Chondrocyte (in vitro differentiated cells): Measurements from ENCODE around the gene DUS2. TPM values are rescaled to one million over a fixed set of nuclear protein-coding genes. Genes with fewer than 3 reads are reported as not detected.

Experiments used
- DNase-seq: peaks from one replicate; pipeline ENCODE4 v3.0.0; 2021; ENCODE audit warnings: mixed read lengths, low spot score
- H3K27ac Mint-ChIP-seq: one replicate; pipeline ENCODE4 v1.8.0; 2021; ENCODE audit warnings: mild to moderate bottlenecking, moderate library complexity, mixed read lengths; ENCODE audit not compliant: unreplicated experiment
- H3K27me3 Mint-ChIP-seq: 2 replicates; pipeline ENCODE4 v1.8.0; 2021; ENCODE audit warnings: low read depth, mixed read lengths
- H3K36me3 Mint-ChIP-seq: 2 replicates; pipeline ENCODE4 v1.8.0; 2021; ENCODE audit warnings: low read depth, mixed read lengths
- H3K4me1 Mint-ChIP-seq: 2 replicates; pipeline ENCODE4 v1.8.0; 2021; ENCODE audit warnings: low read depth, mild to moderate bottlenecking, mixed read lengths
- H3K4me3 Mint-ChIP-seq: one replicate; pipeline ENCODE4 v1.8.0; 2021; ENCODE audit warnings: mild to moderate bottlenecking, moderate library complexity, mixed read lengths; ENCODE audit not compliant: unreplicated experiment
- H3K9me3 Mint-ChIP-seq: 2 replicates; pipeline ENCODE4 v1.8.0; 2021; ENCODE audit warnings: low read depth, mixed read lengths
- total RNA-seq: library from RNA; stranded (reverse); gene quantifications from 3 replicates; pipeline ENCODE4 v1.2.1, GENCODE V29; 2021
- TF ChIP-seq, protein P1 (sequence below): fragments of 200-600 bp; sonication (generic); IDR thresholded peaks from 2 replicates; pipeline ENCODE4 v1.5.0; 2021; ENCODE audit warnings: antibody characterized with exemption, mild to moderate bottlenecking, moderate library complexity

DUS2 gene
- total RNA-seq, 1 donor from 2014 or later = 12.2 TPM

DNA sequence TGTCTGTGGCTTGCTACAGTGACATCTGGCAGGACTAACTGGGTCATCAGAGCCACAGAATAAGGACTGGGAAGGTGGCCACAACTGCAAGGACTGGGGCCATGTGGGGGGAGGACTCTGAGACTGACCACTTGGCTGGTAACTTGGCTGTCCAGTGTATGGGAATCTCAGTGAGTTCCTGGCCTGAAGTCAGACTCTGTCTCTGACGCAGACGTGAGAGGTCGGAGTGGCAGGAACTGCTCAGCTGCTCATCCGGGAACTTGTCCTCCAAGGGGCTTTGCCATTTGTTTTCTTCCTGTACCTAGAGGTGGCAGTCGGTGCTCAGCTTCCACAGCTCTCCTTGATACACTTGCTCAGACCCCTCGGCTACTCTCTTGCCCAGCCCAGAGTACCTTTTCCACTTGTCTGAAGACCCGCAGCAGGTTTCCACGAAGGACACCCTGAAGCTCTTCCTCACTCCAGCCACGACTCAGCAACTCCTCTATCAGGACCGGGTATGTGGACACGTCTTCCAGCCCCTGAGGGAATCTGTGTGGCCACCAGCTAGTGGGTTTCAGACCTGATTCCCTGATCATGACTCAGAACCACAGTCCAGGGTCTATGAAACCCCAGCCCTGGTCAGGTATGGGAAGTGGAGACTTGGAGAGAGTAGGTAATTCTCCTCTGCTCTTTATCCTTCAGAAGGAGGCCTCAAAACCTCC, 35.5 kb upstream of the DUS2 start:
- Mint-ChIP-seq H3K4me1 (no peaks in the 10 kb centered on the region), H3K9me3 (no peaks in the 10 kb centered on the region), H3K36me3 (no peaks in the 10 kb centered on the region), H3K27me3 (no peaks in the 10 kb centered on the region), H3K27ac (no peak overlapping the region), H3K4me3 (no peak overlapping the region)
- TF ChIP-seq, protein P1, sequence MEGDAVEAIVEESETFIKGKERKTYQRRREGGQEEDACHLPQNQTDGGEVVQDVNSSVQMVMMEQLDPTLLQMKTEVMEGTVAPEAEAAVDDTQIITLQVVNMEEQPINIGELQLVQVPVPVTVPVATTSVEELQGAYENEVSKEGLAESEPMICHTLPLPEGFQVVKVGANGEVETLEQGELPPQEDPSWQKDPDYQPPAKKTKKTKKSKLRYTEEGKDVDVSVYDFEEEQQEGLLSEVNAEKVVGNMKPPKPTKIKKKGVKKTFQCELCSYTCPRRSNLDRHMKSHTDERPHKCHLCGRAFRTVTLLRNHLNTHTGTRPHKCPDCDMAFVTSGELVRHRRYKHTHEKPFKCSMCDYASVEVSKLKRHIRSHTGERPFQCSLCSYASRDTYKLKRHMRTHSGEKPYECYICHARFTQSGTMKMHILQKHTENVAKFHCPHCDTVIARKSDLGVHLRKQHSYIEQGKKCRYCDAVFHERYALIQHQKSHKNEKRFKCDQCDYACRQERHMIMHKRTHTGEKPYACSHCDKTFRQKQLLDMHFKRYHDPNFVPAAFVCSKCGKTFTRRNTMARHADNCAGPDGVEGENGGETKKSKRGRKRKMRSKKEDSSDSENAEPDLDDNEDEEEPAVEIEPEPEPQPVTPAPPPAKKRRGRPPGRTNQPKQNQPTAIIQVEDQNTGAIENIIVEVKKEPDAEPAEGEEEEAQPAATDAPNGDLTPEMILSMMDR = no peak
- DNase-seq = no peak

- Mint-ChIP-seq H3K9me3 (no peaks in the 10 kb centered on the region), H3K4me1 (peaks cover 3% of the 10 kb centered on the region), H3K27ac (no peak overlapping the region), H3K4me3 (no peak overlapping the region), H3K27me3 (no peaks in the 10 kb centered on the region), H3K36me3 (no peaks in the 10 kb centered on the region)
- DNase-seq = no peak
- TF ChIP-seq, protein P1 = no peak
These were observed 34.4 kb upstream of the DUS2 start for GRCh38 chr16:67988675-67989074.

- no peaks in the 10 kb centered on the region for H3K9me3 Mint-ChIP-seq
- TF ChIP-seq, protein P1 = no peak
- H3K4me3 Mint-ChIP-seq = no peak overlapping the region
- peaks cover 6% of the 10 kb centered on the region for H3K4me1 Mint-ChIP-seq
- H3K27me3 Mint-ChIP-seq = no peaks in the 10 kb centered on the region
- H3K27ac Mint-ChIP-seq = no peak overlapping the region
- DNase-seq = no peak
- H3K36me3 Mint-ChIP-seq = no peaks in the 10 kb centered on the region
These were observed 33.6 kb upstream of the DUS2 start for GRCh38 chr16:67989322-67990017.

DNA sequence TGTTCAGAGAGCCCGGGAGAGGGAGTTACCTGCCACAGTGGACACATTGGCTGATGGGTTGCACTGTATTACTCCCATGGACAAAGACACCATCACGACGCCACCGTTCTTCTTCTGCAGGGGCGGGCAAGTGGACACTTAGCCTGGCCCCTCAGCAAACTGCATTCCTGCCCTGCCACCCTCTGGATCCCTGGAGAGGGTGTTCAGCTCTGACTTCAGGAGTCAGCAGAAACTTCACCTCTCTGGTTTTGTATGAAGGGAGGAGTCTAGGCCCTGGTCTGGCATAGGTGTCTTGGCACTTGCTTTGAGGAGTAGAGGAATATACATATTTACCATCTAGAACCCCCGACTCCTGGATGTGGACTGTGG, 33.1 kb upstream of the DUS2 start:
- no peaks in the 10 kb centered on the region for H3K36me3 Mint-ChIP-seq
- peaks cover 6% of the 10 kb centered on the region for H3K4me1 Mint-ChIP-seq
- no peak for DNase-seq
- H3K27me3 Mint-ChIP-seq = no peaks in the 10 kb centered on the region
- TF ChIP-seq, protein P1 = no peak
- H3K27ac Mint-ChIP-seq = no peak overlapping the region
- H3K4me3 Mint-ChIP-seq = no peak overlapping the region
- H3K9me3 Mint-ChIP-seq = no peaks in the 10 kb centered on the region

GRCh38 chr16:67992661-67993206, 30.4 kb upstream of the DUS2 start:
- H3K4me1 Mint-ChIP-seq = peaks cover 6% of the 10 kb centered on the region
- TF ChIP-seq, protein P1 = no peak
- no peak overlapping the region for H3K4me3 Mint-ChIP-seq
- H3K27me3 Mint-ChIP-seq = no peaks in the 10 kb centered on the region
- no peak for DNase-seq
- H3K27ac Mint-ChIP-seq = no peak overlapping the region
- H3K36me3 Mint-ChIP-seq = no peaks in the 10 kb centered on the region
- H3K9me3 Mint-ChIP-seq = no peaks in the 10 kb centered on the region
